ENCODE data around the gene VAMP7.
"Not testable (repeated sequence)": the region's sequence is repeated elsewhere in the genome, so short reads cannot be mapped to it uniquely, and the experiment has no call there.

Gene VAMP7, protein sequence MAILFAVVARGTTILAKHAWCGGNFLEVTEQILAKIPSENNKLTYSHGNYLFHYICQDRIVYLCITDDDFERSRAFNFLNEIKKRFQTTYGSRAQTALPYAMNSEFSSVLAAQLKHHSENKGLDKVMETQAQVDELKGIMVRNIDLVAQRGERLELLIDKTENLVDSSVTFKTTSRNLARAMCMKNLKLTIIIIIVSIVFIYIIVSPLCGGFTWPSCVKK

GRCh38 chrX:155881158-155881993 lies at the start of gene VAMP7:
TSS of gene VAMP7 (plus strand) at chrX:155881345. CDS start at chrX:155889467, 8,122 bp downstream.
- DNase-seq: peak; percentile 87

- no peak for DNase-seq
These were observed 39.9 kb upstream of the VAMP7 start for GRCh38 chrX:155841232-155841631.

DNA sequence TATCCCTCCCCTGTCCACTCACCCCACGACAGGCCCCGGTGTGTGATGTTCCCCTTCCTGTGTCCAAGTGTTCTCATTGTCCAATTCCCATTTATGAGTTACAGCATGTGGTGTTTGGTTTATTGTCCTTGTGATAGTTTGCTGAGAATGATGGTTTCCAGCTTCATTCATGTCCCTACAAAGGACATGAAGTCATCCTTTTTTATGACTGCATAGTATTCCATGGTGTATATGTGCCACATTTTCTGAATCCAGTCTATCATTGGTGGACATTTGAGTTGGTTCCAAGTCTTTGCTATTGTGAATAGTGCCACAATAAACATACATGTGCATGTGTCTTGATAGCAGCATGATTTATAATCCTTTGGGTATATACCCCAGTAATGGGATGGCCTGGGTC lies 29.4 kb upstream of the VAMP7 start:
- not testable (repeated sequence) for DNase-seq

DNA sequence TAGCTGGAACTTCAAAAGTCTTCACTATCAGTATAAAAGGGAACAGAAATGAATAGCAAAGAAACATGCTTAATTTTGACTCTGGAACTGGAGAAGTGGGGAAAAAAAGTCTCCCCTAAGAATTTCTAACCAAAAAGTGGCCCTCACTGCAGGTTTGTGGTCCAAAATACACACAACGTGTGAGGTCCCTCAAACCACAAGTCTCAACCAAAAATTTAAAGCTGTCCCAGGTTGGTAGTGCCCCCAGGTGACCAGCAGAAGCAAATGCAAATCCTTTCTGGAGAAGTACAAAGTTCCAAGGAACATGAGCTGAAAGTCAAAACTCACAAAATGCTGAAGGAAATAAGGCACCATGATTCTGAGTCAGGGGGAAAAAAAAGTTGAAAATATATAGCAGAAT lies 23.6 kb upstream of the VAMP7 start:
- DNase-seq: peak; percentile 1

DNA sequence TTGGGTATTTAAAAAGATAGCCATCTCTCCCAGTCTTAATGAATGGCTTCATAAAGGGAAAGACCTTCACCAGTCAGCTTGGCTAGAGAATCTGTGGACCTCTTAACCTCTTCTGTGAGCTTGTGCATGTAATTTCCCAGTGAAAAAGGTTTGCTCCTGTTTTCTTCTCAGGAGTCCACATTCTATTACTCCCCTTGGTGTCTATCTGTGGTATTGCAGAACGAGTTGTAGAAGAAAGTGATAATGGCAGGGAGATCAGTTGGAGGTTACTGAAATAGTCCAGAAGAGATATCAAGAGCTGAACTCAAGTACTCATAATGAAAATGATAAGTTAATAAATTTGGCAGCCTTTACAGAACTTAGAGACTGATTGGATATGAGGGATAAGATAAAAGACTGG lies 16.5 kb upstream of the VAMP7 start:
- DNase-seq: peak; percentile 6

DNA sequence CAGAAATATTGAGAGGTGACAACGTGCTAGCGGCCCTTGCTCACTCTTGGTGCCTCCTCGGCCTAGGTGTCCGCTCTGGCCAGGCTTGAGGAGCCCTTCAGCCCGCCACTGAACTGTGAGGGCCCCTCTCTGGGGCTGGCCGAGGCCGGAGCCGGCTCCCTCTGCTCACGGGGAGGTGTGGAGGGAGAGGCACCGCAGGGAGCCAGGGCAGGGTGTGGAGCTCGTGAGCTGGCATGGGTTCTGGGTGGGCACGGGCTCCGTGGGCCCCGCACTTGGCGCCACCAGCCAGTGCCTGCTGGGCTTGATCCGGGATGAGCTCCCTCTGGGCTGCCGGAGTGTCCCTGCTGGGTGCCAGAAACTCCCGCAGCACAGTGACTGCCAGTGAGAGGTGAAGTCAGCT lies 16.0 kb upstream of the VAMP7 start:
- no peak for DNase-seq

DNA sequence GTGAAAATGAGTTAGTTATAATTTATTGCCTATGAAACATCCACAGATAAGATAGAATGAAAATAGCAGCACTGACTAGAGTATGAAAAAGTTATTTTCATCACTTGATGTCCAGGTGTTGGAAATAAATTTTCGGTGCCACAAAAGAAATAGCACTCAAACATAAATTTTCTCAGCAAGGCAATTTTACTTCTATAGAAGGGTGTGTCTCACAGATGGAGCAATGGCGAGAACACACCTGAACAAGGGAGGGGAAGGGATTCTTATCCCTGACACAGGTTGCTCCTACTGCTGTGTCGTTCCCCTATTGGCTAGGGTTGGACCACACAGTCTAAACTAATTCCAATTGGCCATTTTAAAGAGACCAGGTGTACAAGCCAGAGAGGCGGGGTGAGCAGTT lies 13.3 kb upstream of the VAMP7 start:
- no peak for DNase-seq

DNA sequence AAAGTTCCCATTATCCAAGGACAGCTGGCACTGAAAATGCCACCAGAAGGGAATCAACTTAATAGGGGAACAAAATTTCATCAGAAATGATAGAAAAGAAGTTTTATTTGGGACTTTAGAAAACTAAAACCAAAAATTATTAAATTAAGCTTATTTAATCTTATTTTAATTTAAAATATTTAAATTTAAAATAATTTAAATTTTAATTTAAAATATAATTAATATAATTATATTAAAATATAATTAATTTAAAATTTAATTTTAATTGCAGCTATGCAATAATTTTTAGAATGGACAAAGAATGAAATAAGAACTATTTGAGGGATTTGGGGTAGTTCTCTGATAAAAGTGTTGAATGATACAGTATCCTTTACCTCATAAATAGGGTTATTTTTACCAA lies 10.2 kb upstream of the VAMP7 start:
- DNase-seq: no peak

DNA sequence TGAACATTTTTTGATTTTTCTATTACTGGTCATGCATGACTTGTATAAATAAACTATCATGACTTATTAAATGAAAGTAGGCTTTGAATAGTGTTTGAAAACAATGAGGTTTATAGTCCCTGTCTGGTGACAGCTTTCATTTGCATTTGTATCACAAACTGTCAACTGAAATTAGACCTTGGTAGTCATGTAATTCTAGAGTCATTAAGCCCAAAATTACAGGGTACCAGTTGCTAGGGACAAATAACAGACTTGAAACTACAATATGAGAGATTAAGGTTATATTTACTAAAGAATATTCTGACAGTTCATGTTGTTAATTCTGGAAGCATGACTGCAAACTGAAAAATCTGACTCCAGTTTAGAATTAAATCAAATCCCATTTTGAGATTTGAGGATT lies 9.2 kb upstream of the VAMP7 start:
- DNase-seq: no peak

- no peak for DNase-seq
These were observed 8.0 kb upstream of the VAMP7 start for GRCh38 chrX:155873188-155873587.

- peak; percentile 5 for DNase-seq
These were observed 6.4 kb upstream of the VAMP7 start for GRCh38 chrX:155874571-155875244.

- DNase-seq: no peak
These were observed 4.4 kb upstream of the VAMP7 start for GRCh38 chrX:155876704-155877103.

GRCh38 chrX:155877288-155877687 lies 3.9 kb upstream of the VAMP7 start:
- DNase-seq: no peak

DNA sequence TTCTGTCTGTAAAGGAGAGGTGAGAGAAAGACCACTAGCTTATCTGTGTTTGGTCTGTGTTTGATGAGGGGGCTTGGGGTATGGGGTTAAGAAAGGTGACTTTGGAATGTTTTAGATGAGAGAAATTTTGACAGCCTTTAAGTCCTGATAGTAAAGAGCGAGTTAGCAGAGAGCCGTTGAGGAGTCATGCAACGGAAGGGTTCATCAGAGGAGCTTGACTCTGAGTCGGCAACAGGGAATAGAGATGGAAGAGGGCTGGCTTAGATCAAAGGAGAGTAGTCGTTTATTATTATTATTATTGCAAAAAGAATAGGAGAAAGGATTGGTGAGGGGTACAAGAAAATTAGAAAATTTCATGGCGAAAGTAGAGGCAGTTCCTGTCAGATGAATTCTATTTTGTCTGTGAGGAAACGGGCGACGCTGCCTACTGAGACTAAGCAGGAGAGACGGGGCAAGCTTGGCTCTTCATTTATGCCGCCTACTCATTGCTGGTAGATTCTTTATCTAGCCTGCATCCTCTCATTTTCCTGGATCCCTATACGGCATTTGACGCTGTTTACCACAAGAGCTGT lies 473 bp upstream of the VAMP7 start:
- DNase-seq: peak; percentile 11

GRCh38 chrX:155886409-155886808 lies 5.3 kb downstream of the VAMP7 start:
- no peak for DNase-seq

DNA sequence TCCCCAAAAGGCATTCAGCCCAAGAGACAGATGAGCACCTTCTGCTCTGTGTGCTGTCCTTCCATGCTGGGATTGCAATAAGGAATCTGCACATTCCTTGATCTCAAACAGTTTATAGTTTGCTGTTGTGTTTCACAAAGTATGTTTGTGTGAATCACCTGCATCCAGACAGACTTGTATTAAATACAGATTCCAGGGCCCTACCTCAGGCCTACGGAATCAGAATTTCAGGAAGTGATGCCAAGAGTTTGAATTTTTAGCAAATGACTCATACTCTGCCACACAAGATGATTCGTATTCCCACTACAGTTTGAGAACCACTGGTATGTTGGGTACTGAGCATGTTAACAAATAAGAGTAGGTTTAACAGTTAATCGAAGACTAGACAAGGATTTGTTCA lies 7.0 kb downstream of the VAMP7 start:
- DNase-seq: peak; percentile 82

DNA sequence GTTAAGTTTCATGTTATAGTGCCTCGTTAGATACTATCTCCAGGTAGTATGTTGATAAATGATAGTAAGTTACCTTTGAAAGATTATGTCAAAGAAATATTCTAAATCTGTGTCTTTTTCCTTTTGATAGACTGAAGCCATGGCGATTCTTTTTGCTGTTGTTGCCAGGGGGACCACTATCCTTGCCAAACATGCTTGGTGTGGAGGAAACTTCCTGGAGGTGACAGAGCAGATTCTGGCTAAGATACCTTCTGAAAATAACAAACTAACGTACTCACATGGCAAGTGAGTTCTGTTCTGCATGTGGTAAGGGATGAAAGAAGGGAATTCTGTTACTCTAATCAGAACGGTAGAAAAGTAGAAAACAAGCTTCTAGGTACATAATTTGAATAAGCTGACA lies 8.2 kb downstream of the VAMP7 start:
- DNase-seq: no peak

DNA sequence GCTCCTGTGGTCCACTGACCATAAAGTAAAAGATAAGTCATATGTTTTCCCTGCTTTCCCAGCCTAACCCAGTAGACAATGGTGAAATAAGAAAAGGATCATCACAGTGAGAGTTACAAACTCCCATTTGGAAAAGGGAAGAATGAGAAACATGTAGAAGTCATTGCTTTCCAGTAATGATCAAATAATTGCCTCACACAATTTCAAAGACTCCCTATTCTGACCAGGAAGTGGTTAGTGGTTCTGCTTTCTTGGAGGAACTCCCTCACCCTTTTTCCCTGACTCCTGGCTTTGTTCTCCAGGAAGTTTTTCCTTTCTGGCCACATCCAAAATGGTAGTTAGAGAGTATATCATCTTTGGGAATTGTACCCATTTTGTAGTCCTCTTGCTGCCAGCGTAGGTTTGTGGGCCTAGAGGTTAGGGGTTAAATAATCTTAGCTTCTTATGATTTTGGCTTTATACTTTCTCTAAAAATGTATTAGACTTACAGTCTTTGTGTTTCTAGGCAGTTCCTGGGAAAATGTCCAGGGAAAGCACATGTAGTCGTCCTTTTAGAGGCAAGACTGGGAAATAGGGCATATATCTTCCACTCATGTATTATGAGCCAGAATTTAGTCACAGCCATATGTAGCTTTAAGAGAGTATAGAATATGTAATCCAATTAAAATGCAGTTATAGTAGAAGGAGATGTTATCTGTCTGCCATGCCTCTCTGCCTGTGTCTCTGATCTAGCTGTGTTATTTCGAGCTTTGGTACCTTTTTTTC lies 10.5 kb downstream of the VAMP7 start:
- DNase-seq: no peak

DNA sequence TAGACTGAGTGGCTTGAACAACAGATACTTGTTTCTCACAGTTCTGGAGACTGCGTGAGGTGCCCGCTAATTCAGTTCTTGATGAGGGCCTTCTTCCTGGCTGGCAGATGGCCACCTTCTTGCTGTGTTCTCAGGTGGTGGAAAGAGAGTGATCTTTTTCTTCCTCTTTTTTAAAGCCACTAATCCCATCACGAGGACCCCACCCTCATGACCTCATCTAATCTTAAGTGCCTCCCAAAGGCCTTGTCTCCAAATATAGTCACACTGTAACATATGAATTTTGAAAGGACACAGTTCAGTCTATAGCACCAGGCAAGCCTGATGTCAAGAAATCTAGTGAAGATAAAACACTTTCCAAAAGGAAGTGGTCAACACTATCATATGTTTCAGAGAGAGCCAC lies 12.4 kb downstream of the VAMP7 start:
- no peak for DNase-seq

DNA sequence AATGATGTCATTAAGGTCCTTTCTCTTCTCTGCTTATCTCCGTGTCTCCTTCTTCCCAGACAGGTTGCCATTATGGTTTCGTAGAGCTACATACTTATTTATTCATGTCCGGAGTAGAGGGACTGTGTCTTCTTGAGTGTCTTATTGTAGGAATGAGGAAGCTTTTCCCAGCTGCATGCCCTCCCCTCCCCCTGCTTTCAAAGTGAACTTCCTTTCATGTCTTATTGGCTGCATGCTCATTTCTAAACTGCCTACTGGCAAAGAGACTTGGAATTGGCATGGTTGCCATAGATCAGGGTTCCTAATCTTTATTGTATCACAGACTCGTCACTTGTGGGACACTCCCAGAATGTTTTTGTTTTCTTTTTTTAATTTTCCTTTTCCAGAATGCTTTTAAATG lies 15.4 kb downstream of the VAMP7 start:
- no peak for DNase-seq

- no peak for DNase-seq
These were observed 18.2 kb downstream of the VAMP7 start for GRCh38 chrX:155899366-155899765.

GRCh38 chrX:155900765-155901164 lies 19.6 kb downstream of the VAMP7 start:
- DNase-seq: no peak

DNA sequence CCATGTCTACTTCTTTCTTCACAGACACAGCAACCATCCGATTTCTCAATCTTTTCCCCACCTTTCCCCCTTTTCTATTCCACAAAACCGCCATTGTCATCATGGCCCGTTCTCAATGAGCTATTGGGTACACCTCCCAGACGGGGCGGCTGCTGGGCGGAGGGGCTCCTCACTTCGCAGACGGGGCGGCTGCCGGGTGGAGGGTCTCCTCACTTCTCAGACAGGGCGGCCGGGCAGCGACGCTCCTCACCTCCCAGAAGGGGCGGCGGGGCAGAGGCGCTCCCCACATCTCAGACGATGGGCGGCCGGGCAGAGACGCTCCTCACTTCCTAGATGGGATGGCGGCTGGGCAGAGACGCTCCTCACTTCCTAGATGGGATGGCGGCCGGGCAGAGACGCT lies 26.5 kb downstream of the VAMP7 start:
- not testable (repeated sequence) for DNase-seq

Data from EL (cell line).